SH-SY5Y (cell line): ENCODE results near the gene PPP2R2D.

Experiments
- GATA2 ChIP-seq: IDR thresholded peaks from 2 replicates; pipeline ENCODE4 v1.6.1; 2011; ENCODE audit warnings: mild to moderate bottlenecking, low read depth, low read length
- GATA3 ChIP-seq: IDR thresholded peaks from 2 replicates; pipeline ENCODE4 v1.6.1; 2011; ENCODE audit warnings: low read depth, mild to moderate bottlenecking, low read length, moderate library complexity

DNA sequence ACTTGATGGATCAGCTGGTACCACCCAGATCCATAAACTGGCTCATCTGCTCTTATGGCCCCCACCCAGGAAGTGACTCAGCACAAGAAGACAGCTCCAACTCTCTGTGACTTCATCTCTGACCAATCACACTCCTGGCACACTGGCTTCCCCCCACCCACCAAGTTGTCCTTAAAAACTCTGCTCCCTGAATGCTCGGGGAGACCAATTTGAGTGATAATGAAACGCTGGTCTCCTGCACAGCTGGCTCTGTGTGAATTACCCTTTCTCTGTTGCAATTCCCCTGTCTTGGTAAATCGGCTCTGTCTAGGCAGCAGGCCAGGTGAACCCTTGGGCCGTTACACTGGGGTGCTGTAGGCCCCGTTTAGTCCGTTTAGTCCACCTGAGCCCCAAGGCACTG, 104.3 kb downstream of the PPP2R2D start:
- TF ChIP-seq GATA2 (no peak), GATA3 (no peak)
